ENCODE results near the gene FNDC1.

FNDC1 gene

DNA sequence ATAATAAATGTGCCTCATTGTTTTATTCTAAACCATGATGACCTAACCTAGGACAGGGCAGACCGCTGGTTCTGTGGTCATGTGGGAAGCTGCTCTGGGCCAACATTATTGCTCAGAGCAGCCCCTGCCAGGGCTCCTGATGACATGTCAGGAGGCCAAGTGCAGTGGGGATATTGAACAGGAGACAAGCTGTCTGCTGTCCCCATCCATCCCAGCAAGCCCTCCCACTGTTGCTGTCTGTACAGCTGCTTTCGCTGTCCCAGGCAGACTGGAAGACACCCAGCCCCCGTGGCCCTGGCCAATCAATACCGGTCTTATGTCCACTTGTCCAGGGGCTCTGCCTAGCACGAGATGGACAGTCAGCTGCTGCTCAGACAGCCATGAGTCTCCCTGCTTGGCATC, 43.2 kb upstream of the FNDC1 start:
- no peak overlapping the region for H3K23ac ChIP-seq (ENCODE audit: low read length)
- no peak overlapping the region for H3K27ac ChIP-seq (ENCODE audit: low read depth, low read length)
- H2AK5ac ChIP-seq (ENCODE audit: low read length) = no peak overlapping the region
- H4K8ac ChIP-seq (ENCODE audit: low read depth, low read length) = no peak overlapping the region
- H3K4ac ChIP-seq (ENCODE audit: low read depth, low read length) = no peak overlapping the region
- H3K36me3 ChIP-seq (ENCODE audit: control insufficient read depth, insufficient read depth, low read length) = no peaks in the 10 kb centered on the region
- H3K4me2 ChIP-seq (ENCODE audit: low read length) = no peak overlapping the region
- H3K79me2 ChIP-seq (ENCODE audit: control insufficient read depth, insufficient read depth, low read length) = no peaks in the 10 kb centered on the region
- no peaks in the 10 kb centered on the region for H3K27me3 ChIP-seq (ENCODE audit: insufficient read depth, low read length, poor library complexity)
- H2BK120ac ChIP-seq (ENCODE audit: low read depth, low read length) = no peak overlapping the region
- WGBS (ENCODE audit: extremely low coverage, insufficient coverage, low lambda C conversion rate) = no CpG with 5 or more reads among the region's 5 CpGs
- no peaks in the 10 kb centered on the region for H3K79me1 ChIP-seq (ENCODE audit: low read length)
- no peaks in the 10 kb centered on the region for H3K4me1 ChIP-seq (ENCODE audit: control insufficient read depth, low read depth, low read length)
- no peak overlapping the region for H4K5ac ChIP-seq (ENCODE audit: low read length)
- H3K18ac ChIP-seq (ENCODE audit: low read length) = no peak overlapping the region
- no peak for DNase-seq
- H2BK5ac ChIP-seq (ENCODE audit: low read length) = no peak overlapping the region
- H3K9ac ChIP-seq (ENCODE audit: low read length) = no peak overlapping the region
- H3K56ac ChIP-seq (ENCODE audit: low read length) = no peak overlapping the region
- no peak overlapping the region for H2BK15ac ChIP-seq (replicated peaks; ENCODE audit: low read depth)
- H3K4me3 ChIP-seq (ENCODE audit: low read length) = no peak overlapping the region

DNA sequence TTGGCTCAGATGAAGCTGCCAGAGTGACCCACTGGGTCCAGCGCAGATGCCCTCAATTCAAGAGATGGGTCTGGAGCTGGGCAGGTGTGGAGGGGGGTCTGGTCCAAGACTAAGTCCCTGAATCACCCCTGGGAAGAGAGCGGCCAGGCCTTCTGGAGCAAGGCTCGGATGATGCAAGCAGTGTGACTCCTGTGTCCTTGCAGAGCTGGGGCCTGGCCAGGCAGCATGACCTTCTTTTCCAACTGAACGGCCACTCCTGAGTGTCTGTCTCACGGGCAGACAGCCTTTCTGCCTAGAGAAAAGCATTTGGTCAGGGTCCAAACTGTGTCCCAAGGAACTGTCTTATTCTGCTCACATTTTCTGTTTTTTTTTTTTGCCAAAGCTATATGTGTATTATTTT, 42.6 kb upstream of the FNDC1 start:
- no peak overlapping the region for H3K9ac ChIP-seq (ENCODE audit: low read length)
- no peak overlapping the region for H3K23ac ChIP-seq (ENCODE audit: low read length)
- H3K18ac ChIP-seq (ENCODE audit: low read length) = no peak overlapping the region
- no peak overlapping the region for H2AK5ac ChIP-seq (ENCODE audit: low read length)
- no peak overlapping the region for H3K4me3 ChIP-seq (ENCODE audit: low read length)
- H3K79me2 ChIP-seq (ENCODE audit: control insufficient read depth, insufficient read depth, low read length) = no peaks in the 10 kb centered on the region
- H2BK5ac ChIP-seq (ENCODE audit: low read length) = no peak overlapping the region
- no peak overlapping the region for H2BK15ac ChIP-seq (replicated peaks; ENCODE audit: low read depth)
- no peaks in the 10 kb centered on the region for H3K79me1 ChIP-seq (ENCODE audit: low read length)
- DNase-seq = no peak
- no peaks in the 10 kb centered on the region for H3K4me1 ChIP-seq (ENCODE audit: control insufficient read depth, low read depth, low read length)
- H2BK120ac ChIP-seq (ENCODE audit: low read depth, low read length) = no peak overlapping the region
- H4K5ac ChIP-seq (ENCODE audit: low read length) = no peak overlapping the region
- no peak overlapping the region for H3K4me2 ChIP-seq (ENCODE audit: low read length)
- no CpG with 5 or more reads among the region's 5 CpGs for WGBS (ENCODE audit: extremely low coverage, insufficient coverage, low lambda C conversion rate)
- H3K56ac ChIP-seq (ENCODE audit: low read length) = no peak overlapping the region
- no peak overlapping the region for H3K27ac ChIP-seq (ENCODE audit: low read depth, low read length)
- no peaks in the 10 kb centered on the region for H3K27me3 ChIP-seq (ENCODE audit: insufficient read depth, low read length, poor library complexity)
- no peak overlapping the region for H3K4ac ChIP-seq (ENCODE audit: low read depth, low read length)
- no peak overlapping the region for H4K8ac ChIP-seq (ENCODE audit: low read depth, low read length)
- no peaks in the 10 kb centered on the region for H3K36me3 ChIP-seq (ENCODE audit: control insufficient read depth, insufficient read depth, low read length)

- no peak overlapping the region for H3K56ac ChIP-seq (ENCODE audit: low read length)
- no peaks in the 10 kb centered on the region for H3K79me1 ChIP-seq (ENCODE audit: low read length)
- H3K4me1 ChIP-seq (ENCODE audit: control insufficient read depth, low read depth, low read length) = no peaks in the 10 kb centered on the region
- no peak overlapping the region for H2AK5ac ChIP-seq (ENCODE audit: low read length)
- H4K5ac ChIP-seq (ENCODE audit: low read length) = no peak overlapping the region
- WGBS (ENCODE audit: extremely low coverage, insufficient coverage, low lambda C conversion rate) = 100% methylated on average over 1 of the region's 12 CpGs
- H4K8ac ChIP-seq (ENCODE audit: low read depth, low read length) = no peak overlapping the region
- H3K36me3 ChIP-seq (ENCODE audit: control insufficient read depth, insufficient read depth, low read length) = no peaks in the 10 kb centered on the region
- no peak overlapping the region for H2BK15ac ChIP-seq (replicated peaks; ENCODE audit: low read depth)
- DNase-seq = no peak
- no peaks in the 10 kb centered on the region for H3K27me3 ChIP-seq (ENCODE audit: insufficient read depth, low read length, poor library complexity)
- H2BK120ac ChIP-seq (ENCODE audit: low read depth, low read length) = no peak overlapping the region
- no peak overlapping the region for H3K9ac ChIP-seq (ENCODE audit: low read length)
- no peak overlapping the region for H3K27ac ChIP-seq (ENCODE audit: low read depth, low read length)
- H3K79me2 ChIP-seq (ENCODE audit: control insufficient read depth, insufficient read depth, low read length) = no peaks in the 10 kb centered on the region
- no peak overlapping the region for H3K4me3 ChIP-seq (ENCODE audit: low read length)
- no peak overlapping the region for H3K23ac ChIP-seq (ENCODE audit: low read length)
- no peak overlapping the region for H2BK5ac ChIP-seq (ENCODE audit: low read length)
- H3K4me2 ChIP-seq (ENCODE audit: low read length) = no peak overlapping the region
- no peak overlapping the region for H3K18ac ChIP-seq (ENCODE audit: low read length)
- no peak overlapping the region for H3K4ac ChIP-seq (ENCODE audit: low read depth, low read length)
These were observed 41.5 kb upstream of the FNDC1 start for GRCh38 chr6:159127701-159128100.

DNA sequence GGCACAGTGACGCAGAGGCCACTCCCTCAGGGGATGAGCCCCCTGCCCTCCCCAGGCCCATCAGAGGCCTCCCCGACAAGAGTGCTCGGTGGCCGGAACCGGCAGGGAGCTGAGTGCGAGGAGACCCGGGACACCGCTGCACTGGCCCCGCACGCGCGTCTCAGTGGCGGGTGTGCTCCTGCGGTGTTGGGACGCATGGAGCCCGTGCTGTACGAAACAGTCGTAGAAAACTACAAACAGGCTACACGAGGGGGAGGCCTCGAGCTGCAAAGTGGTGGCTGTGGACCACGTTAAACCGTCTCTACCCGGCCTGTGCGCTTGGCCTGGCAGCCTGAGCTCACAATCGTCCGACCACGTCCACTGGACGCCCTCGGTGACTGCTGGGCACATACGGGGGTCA, 40.2 kb upstream of the FNDC1 start:
- WGBS (ENCODE audit: extremely low coverage, insufficient coverage, low lambda C conversion rate) = no CpG with 5 or more reads among the region's 30 CpGs

GRCh38 chr6:159130846-159131245, 38.4 kb upstream of the FNDC1 start:
- Histone ChIP-seq H2BK5ac (ENCODE audit: low read length) (no peak overlapping the region), H3K9ac (ENCODE audit: low read length) (no peak overlapping the region), H3K4me2 (ENCODE audit: low read length) (no peak overlapping the region), H3K4ac (ENCODE audit: low read depth, low read length) (no peak overlapping the region), H2BK15ac (replicated peaks; ENCODE audit: low read depth) (no peak overlapping the region), H3K36me3 (ENCODE audit: control insufficient read depth, insufficient read depth, low read length) (no peaks in the 10 kb centered on the region), H4K5ac (ENCODE audit: low read length) (no peak overlapping the region), H4K8ac (ENCODE audit: low read depth, low read length) (no peak overlapping the region), H3K4me3 (ENCODE audit: low read length) (no peak overlapping the region), H3K79me1 (ENCODE audit: low read length) (no peaks in the 10 kb centered on the region), H3K27me3 (ENCODE audit: insufficient read depth, low read length, poor library complexity) (no peaks in the 10 kb centered on the region), H2AK5ac (ENCODE audit: low read length) (no peak overlapping the region), H2BK120ac (ENCODE audit: low read depth, low read length) (no peak overlapping the region), H3K56ac (ENCODE audit: low read length) (no peak overlapping the region), H3K27ac (ENCODE audit: low read depth, low read length) (no peak overlapping the region), H3K79me2 (ENCODE audit: control insufficient read depth, insufficient read depth, low read length) (no peaks in the 10 kb centered on the region), H3K4me1 (ENCODE audit: control insufficient read depth, low read depth, low read length) (no peaks in the 10 kb centered on the region), H3K23ac (ENCODE audit: low read length) (no peak overlapping the region), H3K18ac (ENCODE audit: low read length) (no peak overlapping the region)
- no CpG with 5 or more reads among the region's 11 CpGs for WGBS (ENCODE audit: extremely low coverage, insufficient coverage, low lambda C conversion rate)
- no peak for DNase-seq

More for the DNA sequence above, 40.2 kb upstream of the FNDC1 start:
- H2BK5ac ChIP-seq (ENCODE audit: low read length) = no peak overlapping the region
- no peaks in the 10 kb centered on the region for H3K79me2 ChIP-seq (ENCODE audit: control insufficient read depth, insufficient read depth, low read length)
- H4K8ac ChIP-seq (ENCODE audit: low read depth, low read length) = no peak overlapping the region
- H3K18ac ChIP-seq (ENCODE audit: low read length) = no peak overlapping the region
- H3K27ac ChIP-seq (ENCODE audit: low read depth, low read length) = no peak overlapping the region
- H3K36me3 ChIP-seq (ENCODE audit: control insufficient read depth, insufficient read depth, low read length) = no peaks in the 10 kb centered on the region
- no peak overlapping the region for H2BK15ac ChIP-seq (replicated peaks; ENCODE audit: low read depth)
- H3K27me3 ChIP-seq (ENCODE audit: insufficient read depth, low read length, poor library complexity) = no peaks in the 10 kb centered on the region
- no peak overlapping the region for H3K4me3 ChIP-seq (ENCODE audit: low read length)
- no peak overlapping the region for H3K4ac ChIP-seq (ENCODE audit: low read depth, low read length)
- no peak overlapping the region for H3K56ac ChIP-seq (ENCODE audit: low read length)
- no peak overlapping the region for H2BK120ac ChIP-seq (ENCODE audit: low read depth, low read length)
- H3K79me1 ChIP-seq (ENCODE audit: low read length) = no peaks in the 10 kb centered on the region
- H4K5ac ChIP-seq (ENCODE audit: low read length) = no peak overlapping the region
- no peaks in the 10 kb centered on the region for H3K4me1 ChIP-seq (ENCODE audit: control insufficient read depth, low read depth, low read length)
- no peak overlapping the region for H3K9ac ChIP-seq (ENCODE audit: low read length)
- H3K4me2 ChIP-seq (ENCODE audit: low read length) = no peak overlapping the region
- H3K23ac ChIP-seq (ENCODE audit: low read length) = no peak overlapping the region
- no peak for DNase-seq
- no peak overlapping the region for H2AK5ac ChIP-seq (ENCODE audit: low read length)

- no peak for DNase-seq
- H3K79me2 ChIP-seq (ENCODE audit: control insufficient read depth, insufficient read depth, low read length) = no peaks in the 10 kb centered on the region
- H3K36me3 ChIP-seq (ENCODE audit: control insufficient read depth, insufficient read depth, low read length) = no peaks in the 10 kb centered on the region
- H3K27ac ChIP-seq (ENCODE audit: low read depth, low read length) = no peak overlapping the region
- no peak overlapping the region for H4K5ac ChIP-seq (ENCODE audit: low read length)
- H4K8ac ChIP-seq (ENCODE audit: low read depth, low read length) = no peak overlapping the region
- no peak overlapping the region for H2BK15ac ChIP-seq (replicated peaks; ENCODE audit: low read depth)
- H2BK120ac ChIP-seq (ENCODE audit: low read depth, low read length) = no peak overlapping the region
- H3K18ac ChIP-seq (ENCODE audit: low read length) = no peak overlapping the region
- no peaks in the 10 kb centered on the region for H3K27me3 ChIP-seq (ENCODE audit: insufficient read depth, low read length, poor library complexity)
- H3K56ac ChIP-seq (ENCODE audit: low read length) = no peak overlapping the region
- H2BK5ac ChIP-seq (ENCODE audit: low read length) = no peak overlapping the region
- WGBS (ENCODE audit: extremely low coverage, insufficient coverage, low lambda C conversion rate) = no CpG with 5 or more reads among the region's 6 CpGs
- H3K9ac ChIP-seq (ENCODE audit: low read length) = no peak overlapping the region
- no peak overlapping the region for H3K4me2 ChIP-seq (ENCODE audit: low read length)
- no peak overlapping the region for H2AK5ac ChIP-seq (ENCODE audit: low read length)
- no peak overlapping the region for H3K4ac ChIP-seq (ENCODE audit: low read depth, low read length)
- no peaks in the 10 kb centered on the region for H3K4me1 ChIP-seq (ENCODE audit: control insufficient read depth, low read depth, low read length)
- H3K4me3 ChIP-seq (ENCODE audit: low read length) = no peak overlapping the region
- H3K79me1 ChIP-seq (ENCODE audit: low read length) = no peaks in the 10 kb centered on the region
- H3K23ac ChIP-seq (ENCODE audit: low read length) = no peak overlapping the region
These were observed 37.5 kb upstream of the FNDC1 start for GRCh38 chr6:159131709-159132108.

All from mesendoderm (in vitro differentiated cells).